Keratinocyte (primary cell): ENCODE measurements around the gene USP14. TPM values are rescaled to one million over a fixed set of nuclear protein-coding genes. Genes with fewer than 3 reads are reported as not detected.

Experiments
- DNase-seq: peaks from one replicate; pipeline ENCODE4 v3.0.0-alpha.2; 2011; ENCODE audit warnings: low read depth, missing footprints, low spot score
- FAIRE-seq: peaks from 2 replicates; lab custom pipeline; 2011; peaks lifted over from hg19 to GRCh38; lab: Jason Lieb, UNC
- H2AFZ ChIP-seq: 2 replicates; pipeline ENCODE4 v1.6.0; 2012; ENCODE audit warnings: low read length, control low read depth, inconsistent platforms; ENCODE audit not compliant: control insufficient read depth
- H3K27ac ChIP-seq: 2 replicates; pipeline ENCODE4 v1.5.1; 2011; ENCODE audit warnings: low read length; ENCODE audit not compliant: control insufficient read depth, insufficient read depth
- H3K27me3 ChIP-seq: 3 replicates; pipeline ENCODE4 v1.6.0; 2011; ENCODE audit warnings: low read length; ENCODE audit not compliant: control insufficient read depth, insufficient read depth; ENCODE audit errors: extremely low read depth
- H3K36me3 ChIP-seq, 2 experiments: 2 replicates in 1 of 2; 3 replicates in 1 of 2; pipeline ENCODE4 v1.5.1; 2011; ENCODE audit warnings: low read length in 2 of 2, mild to moderate bottlenecking in 1 of 2; ENCODE audit not compliant: control insufficient read depth in 2 of 2, insufficient read depth in 2 of 2; ENCODE audit errors: extremely low read depth in 1 of 2
- H3K4me1 ChIP-seq: 3 replicates; pipeline ENCODE4 v1.5.1; 2011; ENCODE audit warnings: low read length; ENCODE audit not compliant: control insufficient read depth, insufficient read depth; ENCODE audit errors: extremely low read depth
- H3K4me2 ChIP-seq: 3 replicates; pipeline ENCODE4 v1.6.0; 2011; ENCODE audit warnings: low read depth, low read length; ENCODE audit not compliant: control insufficient read depth, insufficient read depth; ENCODE audit errors: extremely low read depth
- H3K4me3 ChIP-seq, 3 experiments: fragments of 200-600 bp in 1 of 3; sonication (generic) in 1 of 3; 2 replicates in 2 of 3; 3 replicates in 1 of 3; pipeline ENCODE4 v1.5.1; 2011 to 2016; ENCODE audit warnings: low read length in 3 of 3, mild to moderate bottlenecking in 3 of 3, control low read depth in 2 of 3, inconsistent platforms in 1 of 3, low read depth in 1 of 3, mixed read lengths in 1 of 3, mixed run types in 1 of 3, moderate library complexity in 1 of 3; ENCODE audit not compliant: control insufficient read depth in 2 of 3, insufficient read depth in 2 of 3; ENCODE audit errors: extremely low read depth in 1 of 3
- H3K79me2 ChIP-seq: 2 replicates; pipeline ENCODE4 v1.6.0; 2012; ENCODE audit warnings: low read length; ENCODE audit not compliant: control insufficient read depth, insufficient read depth
- H3K9ac ChIP-seq: 3 replicates; pipeline ENCODE4 v1.6.0; 2011; ENCODE audit warnings: low read length; ENCODE audit not compliant: control insufficient read depth, insufficient read depth; ENCODE audit errors: extremely low read depth
- H3K9me1 ChIP-seq: 3 replicates; pipeline ENCODE4 v1.6.0; 2011; ENCODE audit warnings: low read length; ENCODE audit not compliant: control insufficient read depth, insufficient read depth; ENCODE audit errors: extremely low read depth
- H3K9me3 ChIP-seq: 2 replicates; pipeline ENCODE4 v1.5.1; 2012; ENCODE audit warnings: low read depth, low read length; ENCODE audit not compliant: control insufficient read depth
- H4K20me1 ChIP-seq: 3 replicates; pipeline ENCODE4 v1.6.0; 2011; ENCODE audit warnings: low read length; ENCODE audit not compliant: control insufficient read depth, insufficient read depth; ENCODE audit errors: extremely low read depth
- CTCF ChIP-seq, 3 experiments: IDR thresholded peaks in 1 of 3; conservative IDR thresholded peaks in 1 of 3; optimal IDR thresholded peaks in 1 of 3; 2 replicates in 2 of 3; 3 replicates in 1 of 3; pipeline versions ENCODE3 to v1.5.1; 2011; ENCODE audit warnings: low read length in 3 of 3, mild to moderate bottlenecking in 3 of 3, moderate library complexity in 2 of 3, control low read depth in 1 of 3, inconsistent platforms in 1 of 3; ENCODE audit not compliant: insufficient read depth in 2 of 3; ENCODE audit errors: extremely low read depth in 1 of 3
- EZH2 ChIP-seq: IDR thresholded peaks from one replicate; pipeline ENCODE4 v1.6.1; 2012; ENCODE audit warnings: inconsistent platforms, mild to moderate bottlenecking, low read length, moderate library complexity
- dilution Hi-C: fragments of 300-500 bp; cut with MboI; formaldehyde crosslinking; loops from one replicate; pipeline ENCODE4 v1.7.0; 2020; ENCODE audit warnings: low sequenced_read_pairs; ENCODE audit not compliant: extremely low pct_ligation_motif_present
- polyA plus RNA-seq, 5 experiments: library from polyadenylated mRNA; depleted of rRNA in 3 of 5; stranded (reverse) in 3 of 5; stranded (forward) in 1 of 5; unstranded in 1 of 5; fragments of >200 nt; gene quantifications; 1 replicate in 1 of 5; 2 replicates in 3 of 5; 3 replicates in 1 of 5; pipeline versions ENCODE4 v1.2.1 to v1.2.3, GENCODE V29; 2011 to 2012; ENCODE audit warnings: missing spikeins in 2 of 5, low read depth in 1 of 5, low replicate concordance in 1 of 5

The USP14 gene
- polyA plus RNA-seq, 1 donor (not counting 4 experiments of a cell fraction or from before 2014, with no cell fraction given) = 62.5 TPM

DNA sequence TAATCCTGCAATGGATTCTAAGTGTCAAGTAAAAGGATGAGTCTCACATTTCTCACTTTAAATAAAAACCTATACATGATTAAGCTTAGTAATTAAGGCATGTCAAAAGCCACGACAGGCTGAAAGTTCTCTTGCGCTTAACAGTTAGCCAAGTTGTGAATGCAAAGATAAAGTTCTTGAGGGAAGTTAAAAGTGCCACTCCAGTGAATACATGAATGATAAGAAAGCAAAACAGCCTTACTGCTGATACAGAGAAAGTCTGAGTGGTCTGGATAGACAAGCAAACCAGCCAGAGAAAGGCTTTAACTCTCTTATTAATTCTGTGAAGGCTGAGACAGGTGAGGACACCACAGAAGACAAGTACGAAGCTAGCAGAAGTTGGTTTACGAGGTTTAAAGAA, 96.8 kb downstream of the USP14 start:
- Histone ChIP-seq H3K36me3 (peaks cover 3 to 13% of the 10 kb centered on the region in 2 experiments), H3K27ac (no peak overlapping the region)
- dilution Hi-C loops = no loop called here

DNA sequence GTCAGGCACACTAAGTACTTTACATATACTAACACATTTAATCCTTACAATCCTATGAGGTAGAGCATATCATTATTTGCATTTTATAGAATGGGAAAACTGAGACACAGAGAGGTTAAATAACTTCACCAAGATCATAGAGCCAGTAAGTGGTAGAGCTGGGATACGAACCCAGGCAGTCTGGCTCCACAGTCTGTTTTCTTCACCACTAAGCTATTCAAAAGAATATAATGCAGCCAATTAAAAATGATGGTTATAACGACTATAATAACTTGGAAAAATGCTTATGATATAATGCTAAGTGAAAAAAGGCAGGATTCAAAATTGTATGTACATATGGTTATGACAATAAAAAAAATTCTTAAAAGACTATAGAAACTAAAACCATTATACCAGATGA, 102.2 kb downstream of the USP14 start:
- Histone ChIP-seq H3K9me3 (no peaks in the 10 kb centered on the region), H3K9me1 (no peaks in the 10 kb centered on the region), H3K4me3 (no peak overlapping the region), H4K20me1 (no peaks in the 10 kb centered on the region), H3K36me3 (peaks cover 3 to 15% of the 10 kb centered on the region in 2 experiments), H3K9ac (no peak overlapping the region), H3K27ac (no peak overlapping the region), H3K79me2 (no peaks in the 10 kb centered on the region), H3K27me3 (no peaks in the 10 kb centered on the region), H2AFZ (no peak overlapping the region), H3K4me2 (no peak overlapping the region), H3K4me1 (no peaks in the 10 kb centered on the region)
- DNase-seq (no peak), FAIRE-seq (no peak)
- dilution Hi-C loops = no loop called here
- TF ChIP-seq CTCF (optimal IDR thresholded peaks at IDR 0.05 in 1 of 3, IDR thresholded peaks at IDR 0.05 in 1 of 3, conservative IDR thresholded peaks at IDR 0.05 in 1 of 3; ENCODE audit: extremely low read depth in 1 of 3, insufficient read depth in 2 of 3, low read length in 3 of 3) = no peak
- TF ChIP-seq EZH2 = no peak

More for the DNA sequence above, 96.8 kb downstream of the USP14 start:
- H3K4me1 ChIP-seq = no peaks in the 10 kb centered on the region
- H3K4me3 ChIP-seq = no peak overlapping the region
- no peaks in the 10 kb centered on the region for H3K9me3 ChIP-seq
- no peaks in the 10 kb centered on the region for H3K79me2 ChIP-seq
- H3K9me1 ChIP-seq = no peaks in the 10 kb centered on the region
- no peak overlapping the region for H3K9ac ChIP-seq
- no peak for TF ChIP-seq CTCF (optimal IDR thresholded peaks at IDR 0.05 in 1 of 3, IDR thresholded peaks at IDR 0.05 in 1 of 3, conservative IDR thresholded peaks at IDR 0.05 in 1 of 3; ENCODE audit: extremely low read depth in 1 of 3, insufficient read depth in 2 of 3, low read length in 3 of 3)
- TF ChIP-seq EZH2 = no peak
- no peaks in the 10 kb centered on the region for H3K27me3 ChIP-seq
- H2AFZ ChIP-seq = no peak overlapping the region
- H3K4me2 ChIP-seq = no peak overlapping the region
- H4K20me1 ChIP-seq = no peaks in the 10 kb centered on the region
- no peak for DNase-seq
- FAIRE-seq = no peak
